OCI-LY3 (cell line): ENCODE results near the gene HUS1B.

ENCODE experiments used
- EZH2phosphoT487 ChIP-seq: fragments of 200-600 bp; shearing (Covaris generic); IDR thresholded peaks from 2 replicates; pipeline ENCODE4 v1.6.1; 2018; ENCODE audit warnings: antibody characterized with exemption, mixed run types, low read depth
- TF ChIP-seq, protein P1 (sequence below): fragments of 200-600, 300-600 bp; sonication (generic); IDR thresholded peaks from 2 replicates; pipeline ENCODE4 v1.5.1; 2014; ENCODE audit warnings: antibody characterized with exemption, low read length, low read depth

- TF ChIP-seq, protein P1, sequence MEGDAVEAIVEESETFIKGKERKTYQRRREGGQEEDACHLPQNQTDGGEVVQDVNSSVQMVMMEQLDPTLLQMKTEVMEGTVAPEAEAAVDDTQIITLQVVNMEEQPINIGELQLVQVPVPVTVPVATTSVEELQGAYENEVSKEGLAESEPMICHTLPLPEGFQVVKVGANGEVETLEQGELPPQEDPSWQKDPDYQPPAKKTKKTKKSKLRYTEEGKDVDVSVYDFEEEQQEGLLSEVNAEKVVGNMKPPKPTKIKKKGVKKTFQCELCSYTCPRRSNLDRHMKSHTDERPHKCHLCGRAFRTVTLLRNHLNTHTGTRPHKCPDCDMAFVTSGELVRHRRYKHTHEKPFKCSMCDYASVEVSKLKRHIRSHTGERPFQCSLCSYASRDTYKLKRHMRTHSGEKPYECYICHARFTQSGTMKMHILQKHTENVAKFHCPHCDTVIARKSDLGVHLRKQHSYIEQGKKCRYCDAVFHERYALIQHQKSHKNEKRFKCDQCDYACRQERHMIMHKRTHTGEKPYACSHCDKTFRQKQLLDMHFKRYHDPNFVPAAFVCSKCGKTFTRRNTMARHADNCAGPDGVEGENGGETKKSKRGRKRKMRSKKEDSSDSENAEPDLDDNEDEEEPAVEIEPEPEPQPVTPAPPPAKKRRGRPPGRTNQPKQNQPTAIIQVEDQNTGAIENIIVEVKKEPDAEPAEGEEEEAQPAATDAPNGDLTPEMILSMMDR, result no peak
- TF ChIP-seq EZH2phosphoT487, result no peak
Observed at GRCh38 chr6:684831-685636, 28.1 kb upstream of the HUS1B start.
